OCI-LY1 (cell line): Measurements from ENCODE around the gene DUSP11.
"Not testable (repeated sequence)": the region's sequence is repeated elsewhere in the genome, so short reads cannot be mapped to it uniquely, and the experiment has no call there.

ENCODE experiments used
- EZH2 ChIP-seq: fragments of 200-600 bp; sonication (generic), shearing (Covaris generic); IDR thresholded peaks from 2 replicates; pipeline ENCODE4 v1.8.0; 2017; ENCODE audit warnings: borderline replicate concordance, mixed run types, mild to moderate bottlenecking, antibody characterized with exemption, low read length, moderate library complexity, mixed read lengths
- TF ChIP-seq, protein P1 (sequence below): fragments of 200-600 bp; sonication (generic), shearing (Covaris generic); IDR thresholded peaks from 2 replicates; pipeline ENCODE4 v1.5.1; 2017; ENCODE audit warnings: mild to moderate bottlenecking, antibody characterized with exemption, low read length, moderate library complexity, mixed read lengths

GRCh38 chr2:73754332-73754731 is 25.6 kb downstream of the DUSP11 start:
- TF ChIP-seq, protein P1, sequence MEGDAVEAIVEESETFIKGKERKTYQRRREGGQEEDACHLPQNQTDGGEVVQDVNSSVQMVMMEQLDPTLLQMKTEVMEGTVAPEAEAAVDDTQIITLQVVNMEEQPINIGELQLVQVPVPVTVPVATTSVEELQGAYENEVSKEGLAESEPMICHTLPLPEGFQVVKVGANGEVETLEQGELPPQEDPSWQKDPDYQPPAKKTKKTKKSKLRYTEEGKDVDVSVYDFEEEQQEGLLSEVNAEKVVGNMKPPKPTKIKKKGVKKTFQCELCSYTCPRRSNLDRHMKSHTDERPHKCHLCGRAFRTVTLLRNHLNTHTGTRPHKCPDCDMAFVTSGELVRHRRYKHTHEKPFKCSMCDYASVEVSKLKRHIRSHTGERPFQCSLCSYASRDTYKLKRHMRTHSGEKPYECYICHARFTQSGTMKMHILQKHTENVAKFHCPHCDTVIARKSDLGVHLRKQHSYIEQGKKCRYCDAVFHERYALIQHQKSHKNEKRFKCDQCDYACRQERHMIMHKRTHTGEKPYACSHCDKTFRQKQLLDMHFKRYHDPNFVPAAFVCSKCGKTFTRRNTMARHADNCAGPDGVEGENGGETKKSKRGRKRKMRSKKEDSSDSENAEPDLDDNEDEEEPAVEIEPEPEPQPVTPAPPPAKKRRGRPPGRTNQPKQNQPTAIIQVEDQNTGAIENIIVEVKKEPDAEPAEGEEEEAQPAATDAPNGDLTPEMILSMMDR, result not testable (repeated sequence)
- not testable (repeated sequence) for TF ChIP-seq EZH2
